ENCODE measurements around the gene HELLS. TPM values are rescaled to one million over a fixed set of nuclear protein-coding genes. Genes with fewer than 3 reads are reported as not detected.
A peak's percentile ranks its signal among the peaks of the same experiment; 100 is the strongest.
"Not testable (repeated sequence)": the region's sequence is repeated elsewhere in the genome, so short reads cannot be mapped to it uniquely, and the experiment has no call there.

The HELLS gene
- polyA plus RNA-seq (ENCODE audit: insufficient read length): 7.7 TPM

- peak; percentile 89 for DNase-seq
These were observed at the start of gene HELLS for GRCh38 chr10:94545391-94546048. Gene HELLS (plus strand): TSS chr10:94545788. CDS start chr10:94545922, 134 bp downstream.

GRCh38 chr10:94496010-94496409 is 49.6 kb upstream of the HELLS start:
- no peak for DNase-seq

DNA sequence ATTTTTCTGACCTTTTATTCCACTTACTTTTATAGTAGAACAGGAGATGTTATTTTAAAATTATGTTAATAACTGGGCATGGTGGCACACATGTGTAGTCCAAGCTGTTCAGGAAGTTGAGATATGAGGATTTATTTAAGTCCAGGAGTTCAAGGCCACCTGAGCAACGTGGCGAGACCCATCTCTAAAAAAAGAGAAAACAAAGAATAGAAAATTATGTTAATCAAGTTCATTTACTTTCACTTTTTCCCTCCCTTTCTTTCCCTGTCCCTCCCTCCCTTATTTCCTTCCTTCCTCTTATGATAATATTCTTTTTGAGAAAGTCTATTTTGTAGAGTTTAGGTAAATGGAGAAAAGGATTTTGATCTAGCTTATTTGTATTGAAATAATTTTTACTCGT is 48.9 kb upstream of the HELLS start:
- no peak for DNase-seq

GRCh38 chr10:94500063-94500462 is 45.5 kb upstream of the HELLS start:
- no peak for DNase-seq

- no peak for DNase-seq
These were observed 24.0 kb upstream of the HELLS start for GRCh38 chr10:94521276-94522250.

- no peak for DNase-seq
These were observed 21.4 kb upstream of the HELLS start for GRCh38 chr10:94524146-94524545.

DNA sequence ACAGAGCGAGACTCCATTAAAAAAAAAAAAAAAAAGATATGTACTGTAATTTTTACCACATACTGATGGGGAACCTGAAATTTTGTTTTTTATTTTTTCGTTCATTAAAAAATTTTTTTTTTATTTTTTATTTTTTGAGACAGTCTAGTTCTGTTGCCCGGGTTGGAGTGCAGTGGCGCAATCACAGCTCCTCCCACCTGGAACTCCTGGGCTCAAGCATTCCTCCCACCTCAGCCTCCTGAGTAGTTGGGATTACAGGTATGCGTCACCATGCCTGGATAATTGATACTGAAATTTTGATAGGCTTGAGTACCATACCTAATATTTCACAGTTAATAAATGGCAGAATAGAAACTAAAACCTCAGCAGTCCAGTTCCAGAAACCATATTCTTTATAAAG is 20.9 kb upstream of the HELLS start:
- no peak for DNase-seq

DNA sequence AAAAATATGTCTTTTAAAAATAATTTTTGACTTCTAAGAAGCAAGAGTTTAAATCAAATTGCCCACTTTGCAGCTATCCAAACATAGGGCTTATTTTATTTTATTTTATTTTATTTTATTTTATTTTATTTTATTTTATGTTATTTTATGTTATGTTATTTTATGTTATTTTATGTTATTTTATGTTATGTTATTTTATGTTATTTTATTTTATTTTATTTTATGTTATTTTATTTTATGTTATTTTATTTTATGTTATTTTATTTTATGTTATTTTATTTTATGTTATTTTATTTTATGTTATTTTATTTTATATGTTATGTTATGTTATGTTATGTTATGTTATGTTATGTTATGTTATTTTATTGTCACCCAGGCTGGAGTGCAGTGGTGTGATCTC is 14.0 kb upstream of the HELLS start:
- not testable (repeated sequence) for DNase-seq

GRCh38 chr10:94533027-94533426 is 12.6 kb upstream of the HELLS start:
- DNase-seq: no peak

- not testable (repeated sequence) for DNase-seq
These were observed 3.3 kb upstream of the HELLS start for GRCh38 chr10:94542282-94542681.

GRCh38 chr10:94546049-94546900 is 687 bp downstream of the HELLS start:
- DNase-seq: peak; percentile 28

DNA sequence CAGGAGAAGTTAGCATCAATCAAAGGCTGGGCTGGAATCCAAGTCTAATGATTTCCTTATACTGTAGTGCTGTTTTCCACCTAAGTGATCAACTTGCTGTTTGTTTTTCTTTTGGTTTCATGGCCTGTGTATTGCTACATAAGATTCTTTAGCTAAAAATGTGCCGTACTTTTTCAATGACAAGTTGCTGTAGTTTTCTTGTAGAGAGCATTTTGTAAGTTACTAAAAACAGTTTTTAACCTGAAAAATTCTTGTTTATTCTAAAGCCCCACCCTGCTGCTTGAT is 1.3 kb downstream of the HELLS start:
- no peak for DNase-seq

- no peak for DNase-seq
These were observed 3.6 kb downstream of the HELLS start for GRCh38 chr10:94549221-94549620.

DNA sequence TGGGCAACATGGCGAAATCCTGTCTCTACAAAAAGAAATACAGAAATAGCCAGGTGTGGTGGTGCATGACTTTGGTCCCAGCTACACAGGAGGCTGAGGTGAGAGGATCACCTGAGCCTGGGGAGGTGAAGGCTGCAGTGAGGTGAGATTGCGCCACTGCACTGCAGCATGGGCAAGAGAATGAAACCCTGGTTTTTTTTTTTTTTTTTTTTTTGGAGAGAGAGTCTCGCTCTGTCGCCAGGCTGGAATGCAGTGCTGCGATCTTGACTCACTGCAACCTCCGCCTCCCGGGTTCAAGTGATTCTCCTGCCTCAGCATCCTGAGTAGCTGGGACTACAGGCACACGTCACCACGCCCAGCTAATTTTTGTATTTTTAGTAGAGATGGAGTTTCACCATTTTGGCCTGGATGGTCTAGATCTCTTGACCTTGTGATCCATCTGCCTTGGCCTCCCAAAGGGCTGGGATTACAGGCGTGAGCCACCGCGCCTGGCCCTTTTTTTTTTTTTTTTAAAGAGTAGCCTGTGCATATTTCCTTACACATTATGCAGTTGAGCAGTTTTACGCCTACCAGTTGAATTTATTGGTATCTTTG is 22.2 kb downstream of the HELLS start:
- DNase-seq: not testable (repeated sequence)

DNA sequence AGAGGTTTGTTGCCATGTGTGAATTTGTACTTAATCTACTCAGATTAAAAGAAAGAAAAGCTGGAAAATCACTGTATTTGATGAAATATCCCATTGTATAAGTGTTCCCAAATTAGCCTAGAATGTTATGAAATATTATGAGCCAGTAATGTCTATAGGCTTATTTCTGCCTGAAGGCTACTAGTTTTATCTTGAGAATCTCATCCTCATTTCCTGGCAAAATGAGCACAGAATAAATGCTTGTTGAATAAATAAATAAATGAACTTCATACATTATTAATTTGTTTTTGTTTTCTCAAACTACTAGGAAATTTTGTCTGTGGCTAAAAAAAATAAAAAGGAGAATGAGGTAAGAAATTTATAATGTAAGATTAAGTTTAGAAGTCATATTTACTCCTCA is 25.5 kb downstream of the HELLS start:
- no peak for DNase-seq

DNA sequence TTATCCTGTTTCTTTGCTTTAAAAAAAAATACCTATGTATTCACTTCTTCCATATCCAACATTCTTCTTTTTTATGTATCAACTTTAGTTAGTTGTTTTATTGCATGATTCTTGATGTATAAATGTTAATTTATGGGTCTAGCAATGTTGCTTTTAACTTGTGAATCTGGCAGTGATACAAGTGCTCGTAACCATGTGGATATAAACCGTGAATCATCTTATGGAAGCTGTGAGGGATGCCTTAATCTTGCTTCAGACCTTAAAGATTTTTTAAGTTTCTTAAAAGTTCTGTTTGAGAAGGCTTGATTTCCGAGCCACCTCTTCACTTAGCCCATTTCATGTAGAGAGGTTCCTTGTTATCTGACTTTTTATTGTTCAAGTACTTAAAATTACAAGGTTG is 25.9 kb downstream of the HELLS start:
- DNase-seq: no peak

- DNase-seq: no peak
These were observed 33.2 kb downstream of the HELLS start for GRCh38 chr10:94578790-94579189.

- no peak for DNase-seq
These were observed 37.5 kb downstream of the HELLS start for GRCh38 chr10:94583124-94583523.

- no peak for DNase-seq
These were observed 46.0 kb downstream of the HELLS start for GRCh38 chr10:94591461-94592205.

DNA sequence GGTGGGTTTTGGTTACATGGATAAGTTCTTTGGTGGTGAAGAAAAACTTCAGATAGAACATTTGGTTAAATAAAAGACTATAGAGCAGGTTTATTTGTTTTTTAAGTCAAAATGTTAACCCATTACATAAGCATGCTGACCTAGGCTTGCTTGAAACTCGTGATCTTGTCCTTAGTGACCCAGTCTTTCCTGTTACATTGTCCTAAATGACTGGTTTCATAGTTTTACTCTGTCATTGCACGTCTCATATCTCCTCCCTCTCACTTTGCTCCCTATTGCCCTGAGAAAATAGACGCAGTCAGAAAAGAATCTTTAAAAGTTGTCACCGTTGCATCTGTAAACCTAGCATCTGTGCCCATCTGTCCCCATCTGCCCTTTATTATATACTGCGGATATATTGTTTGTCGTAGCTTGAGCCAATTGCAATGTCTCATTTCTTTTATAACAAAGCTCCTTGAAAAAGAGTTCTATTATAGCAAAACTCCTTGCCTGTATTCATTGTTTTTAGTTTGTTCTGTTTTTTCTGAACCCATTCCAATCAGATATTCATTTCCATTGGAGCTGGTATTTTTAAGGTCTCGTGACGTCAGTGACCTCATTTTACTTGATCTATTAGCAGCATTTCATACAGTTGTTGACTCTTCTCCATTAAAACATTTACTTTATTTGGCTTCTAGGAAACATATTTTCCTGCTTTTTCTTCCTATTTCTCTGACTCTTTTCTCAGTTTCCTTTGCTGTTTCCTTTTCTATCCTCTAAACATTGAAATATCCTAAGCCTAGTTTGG is 57.3 kb downstream of the HELLS start:
- no peak for DNase-seq

DNA sequence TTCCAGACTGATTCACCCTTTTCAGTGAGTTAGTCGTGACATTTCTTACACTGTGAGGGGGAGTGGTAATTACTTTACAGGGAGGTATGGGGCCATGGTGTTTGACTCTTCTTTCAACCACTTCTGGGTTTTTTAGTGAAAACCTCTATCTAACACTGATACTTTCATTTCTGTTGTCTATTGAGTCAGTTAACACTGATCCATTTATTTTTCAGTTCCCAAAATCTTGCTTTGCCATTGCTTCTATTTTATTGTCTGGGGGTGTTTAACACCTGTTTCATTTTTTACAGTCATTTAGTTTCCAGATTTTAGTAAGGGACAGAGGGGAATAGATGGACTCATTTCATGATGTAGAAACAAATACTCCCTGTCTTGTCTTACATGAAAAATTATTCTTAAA is 61.5 kb downstream of the HELLS start:
- DNase-seq: no peak

Data from hindlimb muscle (tissue), 1 donor.